Epithelial cell of proximal tubule (primary cell): ENCODE results near the gene TMEM119. TPM values are rescaled to one million over a fixed set of nuclear protein-coding genes. Genes with fewer than 3 reads are reported as not detected.
"Not testable (repeated sequence)": the region's sequence is repeated elsewhere in the genome, so short reads cannot be mapped to it uniquely, and the experiment has no call there.

Experiments used
- DNase-seq: peaks from one replicate; pipeline ENCODE4 v3.0.0-alpha.2; 2011; ENCODE audit warnings: low read depth
- H3K4me3 ChIP-seq: 2 replicates; pipeline ENCODE4 v1.5.1; 2011; ENCODE audit warnings: low read depth, mild to moderate bottlenecking, low read length
- total RNA-seq: library from RNA; depleted of rRNA; stranded (reverse); fragments of >200 nt; gene quantifications from 2 replicates; pipeline ENCODE4 v1.2.3, GENCODE V29; 2015
- TF ChIP-seq, protein P1 (sequence below): conservative IDR thresholded peaks from 2 replicates; pipeline ENCODE4 v1.5.1; 2012; ENCODE audit warnings: low read depth, mild to moderate bottlenecking, low read length

The TMEM119 gene
- total RNA-seq, 1 donor from 2014 or later, result 0.06 TPM

DNA sequence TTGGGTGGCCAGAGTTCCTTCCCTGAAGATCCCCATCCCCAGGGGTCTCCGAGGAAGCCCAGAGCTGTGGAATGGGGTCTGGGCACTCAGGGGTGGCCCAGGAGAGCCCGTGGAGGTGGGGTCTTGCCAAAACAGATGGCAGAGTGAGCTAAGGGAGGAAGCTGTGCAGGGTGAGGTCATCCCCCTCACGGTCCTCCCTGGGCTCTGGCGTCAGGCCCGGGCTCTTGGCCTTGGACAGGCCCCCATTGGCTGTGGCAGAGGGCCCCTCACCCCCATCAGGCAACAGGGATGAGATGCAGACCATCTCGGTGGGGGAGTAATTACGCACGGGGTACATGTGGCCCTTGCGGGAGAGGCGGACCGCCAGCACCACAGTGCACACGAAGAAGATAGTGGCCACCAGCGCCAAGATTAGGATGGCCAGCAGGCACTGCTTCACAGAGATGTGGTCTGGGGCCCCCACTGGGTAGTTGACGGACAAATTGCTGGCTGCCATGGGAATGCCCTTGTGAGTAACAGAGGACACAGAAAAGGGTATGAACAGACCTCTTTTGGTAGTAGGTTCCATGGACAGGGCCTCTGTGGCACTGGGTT, 25.1 kb upstream of the TMEM119 start:
- no peak overlapping the region for H3K4me3 ChIP-seq
- TF ChIP-seq, protein P1, sequence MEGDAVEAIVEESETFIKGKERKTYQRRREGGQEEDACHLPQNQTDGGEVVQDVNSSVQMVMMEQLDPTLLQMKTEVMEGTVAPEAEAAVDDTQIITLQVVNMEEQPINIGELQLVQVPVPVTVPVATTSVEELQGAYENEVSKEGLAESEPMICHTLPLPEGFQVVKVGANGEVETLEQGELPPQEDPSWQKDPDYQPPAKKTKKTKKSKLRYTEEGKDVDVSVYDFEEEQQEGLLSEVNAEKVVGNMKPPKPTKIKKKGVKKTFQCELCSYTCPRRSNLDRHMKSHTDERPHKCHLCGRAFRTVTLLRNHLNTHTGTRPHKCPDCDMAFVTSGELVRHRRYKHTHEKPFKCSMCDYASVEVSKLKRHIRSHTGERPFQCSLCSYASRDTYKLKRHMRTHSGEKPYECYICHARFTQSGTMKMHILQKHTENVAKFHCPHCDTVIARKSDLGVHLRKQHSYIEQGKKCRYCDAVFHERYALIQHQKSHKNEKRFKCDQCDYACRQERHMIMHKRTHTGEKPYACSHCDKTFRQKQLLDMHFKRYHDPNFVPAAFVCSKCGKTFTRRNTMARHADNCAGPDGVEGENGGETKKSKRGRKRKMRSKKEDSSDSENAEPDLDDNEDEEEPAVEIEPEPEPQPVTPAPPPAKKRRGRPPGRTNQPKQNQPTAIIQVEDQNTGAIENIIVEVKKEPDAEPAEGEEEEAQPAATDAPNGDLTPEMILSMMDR, result no peak
- DNase-seq, result no peak

DNA sequence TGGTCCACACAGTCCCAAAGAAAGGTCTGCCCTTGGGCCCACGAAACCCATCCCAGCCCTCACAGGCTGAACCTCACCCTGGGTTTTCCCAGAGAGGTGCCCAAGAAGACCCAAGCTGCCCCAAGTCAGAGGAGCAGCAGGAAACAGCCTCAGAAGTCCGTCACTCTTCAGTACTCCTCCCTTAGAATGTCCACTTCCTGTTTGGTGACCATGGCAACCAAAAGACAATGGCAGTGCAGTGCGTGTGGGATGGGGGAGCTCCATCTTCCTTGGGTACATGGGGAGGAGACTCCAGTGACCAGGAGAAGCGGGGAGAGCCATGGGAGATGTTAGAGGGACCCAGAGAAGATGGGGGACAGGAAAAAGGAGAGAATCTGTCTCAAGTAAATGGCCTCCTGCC, 24.5 kb upstream of the TMEM119 start:
- DNase-seq, result no peak
- TF ChIP-seq, protein P1, result no peak
- no peak overlapping the region for H3K4me3 ChIP-seq

DNA sequence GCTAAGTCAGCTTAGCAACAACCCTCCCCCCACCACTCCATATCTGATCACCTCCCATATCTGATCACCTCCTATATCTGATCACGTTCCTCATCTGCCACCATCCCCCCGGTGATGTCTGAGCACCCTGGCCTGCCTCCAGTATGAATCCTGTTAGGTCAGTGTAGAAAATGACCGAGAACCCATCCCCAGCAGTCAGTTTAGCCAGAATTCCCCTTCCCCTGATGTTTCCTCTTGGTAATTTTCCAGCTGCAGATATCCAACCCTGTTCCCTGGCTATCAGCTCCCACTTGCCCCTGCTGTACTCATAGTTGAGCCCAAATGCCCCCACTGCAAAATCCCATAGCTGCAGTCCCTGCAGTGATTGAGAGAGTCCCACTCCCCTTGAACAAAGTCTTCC, 23.3 kb upstream of the TMEM119 start:
- DNase-seq, result no peak
- TF ChIP-seq, protein P1, result no peak
- no peak overlapping the region for H3K4me3 ChIP-seq

- TF ChIP-seq, protein P1, result no peak
- DNase-seq, result no peak
- no peak overlapping the region for H3K4me3 ChIP-seq
Observed at GRCh38 chr12:108620236-108620879, 22.5 kb upstream of the TMEM119 start.

- no peak overlapping the region for H3K4me3 ChIP-seq
- DNase-seq, result no peak
- TF ChIP-seq, protein P1, result no peak
Observed at GRCh38 chr12:108619369-108620160, 21.7 kb upstream of the TMEM119 start.

- H3K4me3 ChIP-seq, DNase-seq: not testable (repeated sequence)
Observed at GRCh38 chr12:108618953-108619274, 21.0 kb upstream of the TMEM119 start.

DNA sequence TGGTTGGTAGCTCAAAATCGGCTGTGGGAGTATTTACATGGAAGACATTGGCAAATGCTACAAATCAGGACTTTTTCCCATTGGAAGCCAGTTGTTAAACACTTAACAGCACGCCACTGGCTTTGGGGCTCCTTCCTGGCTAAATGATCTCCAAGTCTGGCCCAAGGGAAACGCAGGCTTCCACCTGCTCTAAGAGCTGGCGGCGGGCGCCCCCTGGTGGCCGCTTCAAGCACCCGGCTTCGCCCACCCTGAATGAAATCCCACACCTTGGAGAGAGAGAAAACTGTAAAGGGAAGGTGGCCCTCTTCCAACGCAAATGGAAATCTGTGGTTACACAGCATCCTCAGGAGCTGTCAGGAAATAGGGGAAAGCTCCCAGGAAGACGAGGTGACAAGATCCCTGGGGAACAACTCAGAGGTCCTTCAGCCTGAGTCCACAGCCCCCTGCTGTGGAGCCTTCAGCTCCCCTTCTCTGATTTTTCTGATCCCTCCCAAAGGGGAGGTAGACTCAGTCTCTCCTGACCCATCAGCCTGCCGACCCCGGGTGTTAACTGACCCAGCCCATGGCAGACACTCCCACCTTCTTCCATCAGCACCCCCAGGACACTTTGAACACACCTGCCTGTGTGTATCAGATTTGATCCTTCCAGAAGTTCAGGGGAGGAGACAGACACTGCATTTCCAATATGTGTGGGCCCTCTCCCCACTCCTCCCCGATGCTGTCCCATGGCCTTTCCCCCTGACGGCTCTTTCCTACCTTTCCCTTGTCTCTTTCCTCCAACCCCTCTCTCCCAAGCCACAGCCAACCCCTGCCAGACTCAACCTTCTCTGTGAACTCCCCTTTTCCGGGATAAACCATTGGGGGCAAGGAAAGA, 20.4 kb upstream of the TMEM119 start:
- TF ChIP-seq, protein P1, result peak; percentile 94
- no peak overlapping the region for H3K4me3 ChIP-seq
- DNase-seq, result no peak
